Measurements from ENCODE around the gene PHACTR3. TPM values are rescaled to one million over a fixed set of nuclear protein-coding genes. Genes with fewer than 3 reads are reported as not detected.

The PHACTR3 gene
- total RNA-seq, 1 experiment from 2014 or later, result not detected

DNA sequence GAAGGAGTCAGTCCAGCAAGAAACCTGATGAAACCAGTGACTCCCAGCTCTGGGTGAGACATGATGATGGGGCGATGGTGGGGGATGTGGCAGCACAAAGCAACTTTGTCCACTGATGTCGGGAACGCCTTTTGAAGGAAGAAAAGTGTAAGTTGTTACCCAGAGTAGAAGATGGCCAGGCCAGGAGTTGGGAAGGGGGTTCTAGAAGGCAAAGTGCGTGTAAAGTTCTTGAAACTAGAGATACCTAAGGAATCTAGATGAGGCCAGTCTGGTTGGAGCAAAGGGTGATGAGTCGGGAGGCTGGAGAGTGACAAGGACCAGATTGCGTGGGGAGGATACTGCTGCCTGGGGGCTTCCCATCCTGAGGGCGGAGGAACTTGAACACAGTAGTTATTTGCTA is 117.0 kb downstream of the PHACTR3 start:
- TF ChIP-seq, protein P1, sequence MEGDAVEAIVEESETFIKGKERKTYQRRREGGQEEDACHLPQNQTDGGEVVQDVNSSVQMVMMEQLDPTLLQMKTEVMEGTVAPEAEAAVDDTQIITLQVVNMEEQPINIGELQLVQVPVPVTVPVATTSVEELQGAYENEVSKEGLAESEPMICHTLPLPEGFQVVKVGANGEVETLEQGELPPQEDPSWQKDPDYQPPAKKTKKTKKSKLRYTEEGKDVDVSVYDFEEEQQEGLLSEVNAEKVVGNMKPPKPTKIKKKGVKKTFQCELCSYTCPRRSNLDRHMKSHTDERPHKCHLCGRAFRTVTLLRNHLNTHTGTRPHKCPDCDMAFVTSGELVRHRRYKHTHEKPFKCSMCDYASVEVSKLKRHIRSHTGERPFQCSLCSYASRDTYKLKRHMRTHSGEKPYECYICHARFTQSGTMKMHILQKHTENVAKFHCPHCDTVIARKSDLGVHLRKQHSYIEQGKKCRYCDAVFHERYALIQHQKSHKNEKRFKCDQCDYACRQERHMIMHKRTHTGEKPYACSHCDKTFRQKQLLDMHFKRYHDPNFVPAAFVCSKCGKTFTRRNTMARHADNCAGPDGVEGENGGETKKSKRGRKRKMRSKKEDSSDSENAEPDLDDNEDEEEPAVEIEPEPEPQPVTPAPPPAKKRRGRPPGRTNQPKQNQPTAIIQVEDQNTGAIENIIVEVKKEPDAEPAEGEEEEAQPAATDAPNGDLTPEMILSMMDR (conservative IDR thresholded peaks at IDR 0.05), result no peak
- Histone ChIP-seq H2BK20ac (ENCODE audit: low read depth, low read length, poor library complexity, severe bottlenecking) (no peak overlapping the region), H3K23ac (ENCODE audit: insufficient read length, low read depth, low read length) (no peak overlapping the region), H3K9me3 (ENCODE audit: control insufficient read depth, low read depth, low read length) (peaks cover 5% of the 10 kb centered on the region), H3K23me2 (ENCODE audit: insufficient read length, low read depth, low read length, poor library complexity, severe bottlenecking) (no peaks in the 10 kb centered on the region), H3K27ac (ENCODE audit: insufficient read length, low read depth, low read length) (no peak overlapping the region), H3K27me3 (ENCODE audit: insufficient read depth, low read length) (no peaks in the 10 kb centered on the region), H2BK5ac (ENCODE audit: insufficient read length, low read length) (no peak overlapping the region), H3K4me1 (ENCODE audit: insufficient read depth, low read length) (no peaks in the 10 kb centered on the region), H3K56ac (ENCODE audit: insufficient read length, low read depth, low read length) (no peak overlapping the region), H4K5ac (ENCODE audit: insufficient read length, low read depth, low read length) (no peak overlapping the region), H4K8ac (replicated peaks; ENCODE audit: insufficient read length, low read depth, low read length) (no peak overlapping the region), H3K18ac (ENCODE audit: insufficient read length, low read depth, low read length) (no peak overlapping the region), H3K79me1 (ENCODE audit: insufficient read depth, low read depth, low read length, poor library complexity, severe bottlenecking) (no peaks in the 10 kb centered on the region), H2AFZ (ENCODE audit: low read length) (no peak overlapping the region), H3T11ph (ENCODE audit: low read length) (no peak overlapping the region), H2BK15ac (ENCODE audit: low read depth, low read length) (no peak overlapping the region), H3K14ac (ENCODE audit: insufficient read depth, low read length) (no peak overlapping the region), H4K20me1 (ENCODE audit: control insufficient read depth, insufficient read depth, insufficient read length) (no peaks in the 10 kb centered on the region), H3K4ac (ENCODE audit: low read depth, low read length) (no peak overlapping the region), H3K79me2 (ENCODE audit: insufficient read depth, low read length) (no peaks in the 10 kb centered on the region), H4K91ac (ENCODE audit: insufficient read length, low read depth, low read length) (no peak overlapping the region), H2AK5ac (ENCODE audit: insufficient read length, low read length) (no peak overlapping the region), H2BK120ac (ENCODE audit: low read depth, low read length, poor library complexity, severe bottlenecking) (no peak overlapping the region), H3K4me2 (ENCODE audit: insufficient read depth, insufficient read length, low read length) (no peak overlapping the region), H3K9ac (ENCODE audit: extremely low read depth, insufficient read length, low read length) (no peak overlapping the region), H2BK12ac (ENCODE audit: insufficient read length, low read depth, low read length) (no peak overlapping the region)
- Mint-ChIP-seq H3K4me1 (no peaks in the 10 kb centered on the region), H3K9me3 (peaks cover 0 to 100% of the 10 kb centered on the region in 2 experiments; a peak in 3 of 5 replicates), H3K36me3 (ENCODE audit: insufficient read depth in 1 of 3, low read depth in 3 of 3) (peaks cover 0 to 18% (median 8%) of the 10 kb centered on the region in 3 experiments; a peak in 4 of 7 replicates), H3K4me3 (no peak overlapping the region), H3K27ac (no peak overlapping the region), H3K27me3 (ENCODE audit: low read depth) (peaks cover 42% of the 10 kb centered on the region)
- no CpG with 5 or more reads among the region's 7 CpGs for WGBS (ENCODE audit: extremely low coverage, insufficient read length, low lambda C conversion rate)
- no peak for DNase-seq

All from H9 (cell line).